Measurements from ENCODE around the gene CISD3. TPM values are rescaled to one million over a fixed set of nuclear protein-coding genes. Genes with fewer than 3 reads are reported as not detected.

Gene CISD3
- total RNA-seq, 1 experiment from 2014 or later = 6.6 TPM

DNA sequence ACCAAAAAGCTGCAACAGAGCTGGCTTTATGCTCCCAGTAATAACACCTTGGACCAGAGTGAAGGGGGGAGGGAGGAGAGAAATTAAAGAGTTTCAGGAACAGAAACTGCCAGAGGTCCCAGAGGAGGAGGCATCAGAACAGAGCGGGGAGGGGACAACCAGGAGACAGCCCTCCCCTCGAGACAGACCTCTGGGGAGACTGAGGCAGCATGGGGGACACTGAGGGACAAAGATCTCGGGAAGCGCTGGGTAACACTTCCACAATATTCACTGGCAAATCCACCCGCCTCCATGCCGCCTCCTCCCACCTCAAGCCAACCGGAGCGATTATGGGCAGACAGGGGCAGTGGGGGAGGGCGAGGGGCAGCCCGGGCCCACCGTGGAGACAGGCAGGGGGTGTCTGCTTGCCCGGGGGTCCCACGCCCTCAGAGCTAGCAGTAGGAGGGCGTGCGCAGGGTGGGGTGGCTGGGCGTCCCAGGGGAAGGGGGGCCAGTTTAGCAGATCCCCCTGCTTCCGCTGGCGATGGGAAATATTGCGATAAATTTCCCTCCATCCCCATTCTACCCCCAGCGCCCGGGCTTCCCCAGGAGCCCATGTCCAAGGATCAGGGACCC is 16.8 kb downstream of the CISD3 start:
- no peaks in the 10 kb centered on the region for H3K9me3 ChIP-seq (ENCODE audit: low read depth, low read length, poor library complexity, severe bottlenecking)
- peak overlapping the region; percentile 81 for H3K27ac ChIP-seq (ENCODE audit: low read depth, low read length, poor library complexity, severe bottlenecking)
- no peak for DNase-seq (ENCODE audit: low spot score)
- ChIA-PET CTCF (interaction anchor here (1.2 kb wide), 1 partner anchor 12 kb away, joined by 3 read pairs; no protein-coding TSS in a partner anchor), POLR2A (ENCODE audit: low non-redundant PET) (no interaction called here)
- TF ChIP-seq, protein P1, sequence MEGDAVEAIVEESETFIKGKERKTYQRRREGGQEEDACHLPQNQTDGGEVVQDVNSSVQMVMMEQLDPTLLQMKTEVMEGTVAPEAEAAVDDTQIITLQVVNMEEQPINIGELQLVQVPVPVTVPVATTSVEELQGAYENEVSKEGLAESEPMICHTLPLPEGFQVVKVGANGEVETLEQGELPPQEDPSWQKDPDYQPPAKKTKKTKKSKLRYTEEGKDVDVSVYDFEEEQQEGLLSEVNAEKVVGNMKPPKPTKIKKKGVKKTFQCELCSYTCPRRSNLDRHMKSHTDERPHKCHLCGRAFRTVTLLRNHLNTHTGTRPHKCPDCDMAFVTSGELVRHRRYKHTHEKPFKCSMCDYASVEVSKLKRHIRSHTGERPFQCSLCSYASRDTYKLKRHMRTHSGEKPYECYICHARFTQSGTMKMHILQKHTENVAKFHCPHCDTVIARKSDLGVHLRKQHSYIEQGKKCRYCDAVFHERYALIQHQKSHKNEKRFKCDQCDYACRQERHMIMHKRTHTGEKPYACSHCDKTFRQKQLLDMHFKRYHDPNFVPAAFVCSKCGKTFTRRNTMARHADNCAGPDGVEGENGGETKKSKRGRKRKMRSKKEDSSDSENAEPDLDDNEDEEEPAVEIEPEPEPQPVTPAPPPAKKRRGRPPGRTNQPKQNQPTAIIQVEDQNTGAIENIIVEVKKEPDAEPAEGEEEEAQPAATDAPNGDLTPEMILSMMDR (conservative IDR thresholded peaks at IDR 0.05; ENCODE audit: low read depth, low read length) = no peak
- no peak for TF ChIP-seq EZH2 (IDR thresholded peaks at IDR 0.05; ENCODE audit: borderline replicate concordance, low read depth, low read length, poor library complexity, severe bottlenecking)
- H3K4me1 ChIP-seq (ENCODE audit: insufficient read depth, low read length, poor library complexity, severe bottlenecking) = peaks cover 33% of the 10 kb centered on the region
- peak overlapping the region; percentile 86 for H3K4me3 ChIP-seq (ENCODE audit: low read depth, low read length, poor library complexity, severe bottlenecking)
- BruUV-seq (replicated peaks) = no TSS peak
- H3K36me3 ChIP-seq (ENCODE audit: insufficient read depth, low read length, poor library complexity, severe bottlenecking) = no peaks in the 10 kb centered on the region
- intact Hi-C loops (cut with micrococcal nuclease; ENCODE audit: unreplicated experiment) = no loop called here
- H3K27me3 ChIP-seq (replicated peaks; ENCODE audit: insufficient read depth, low read depth, low read length, poor library complexity) = no peaks in the 10 kb centered on the region

DNA sequence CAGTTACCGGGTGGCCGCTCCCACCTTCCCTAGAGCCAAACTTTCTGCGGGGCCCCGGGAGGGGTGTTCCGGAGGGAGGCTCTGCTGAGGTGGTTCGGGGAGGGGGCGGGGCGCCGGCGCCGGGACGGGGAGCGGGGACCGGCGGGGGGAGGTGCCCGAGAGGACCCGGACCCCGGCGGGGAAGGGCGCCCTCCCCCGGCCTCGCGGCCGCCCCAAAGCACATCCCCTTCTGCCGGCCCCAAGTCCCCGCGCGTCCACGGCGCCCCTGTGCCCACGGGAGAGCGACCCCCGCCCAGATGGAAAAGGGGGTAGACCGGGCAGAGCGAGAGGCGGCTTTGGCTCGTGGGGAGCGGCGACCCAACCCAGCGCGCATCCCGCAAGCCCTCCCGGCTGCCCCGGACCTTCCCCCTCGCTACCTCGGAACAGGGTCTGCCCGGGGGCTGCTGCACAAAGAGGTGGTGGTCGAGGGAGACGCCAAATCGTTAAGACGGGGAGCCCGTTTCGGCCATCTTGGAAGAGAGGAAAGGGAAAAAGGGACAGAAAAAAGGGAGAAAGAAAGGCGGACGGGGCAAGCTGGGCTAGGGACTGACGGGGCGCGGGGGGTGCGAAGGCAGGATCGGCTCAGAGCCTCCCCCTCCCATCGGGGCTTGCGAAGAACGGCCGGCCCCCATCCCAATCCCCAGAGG is 17.5 kb downstream of the CISD3 start:
- H3K27ac ChIP-seq (ENCODE audit: low read depth, low read length, poor library complexity, severe bottlenecking) = peak overlapping the region; percentile 81
- no peaks in the 10 kb centered on the region for H3K9me3 ChIP-seq (ENCODE audit: low read depth, low read length, poor library complexity, severe bottlenecking)
- no peak for TF ChIP-seq EZH2 (IDR thresholded peaks at IDR 0.05; ENCODE audit: borderline replicate concordance, low read depth, low read length, poor library complexity, severe bottlenecking)
- TF ChIP-seq, protein P1 (conservative IDR thresholded peaks at IDR 0.05; ENCODE audit: low read depth, low read length) = no peak
- peaks cover 28% of the 10 kb centered on the region for H3K4me1 ChIP-seq (ENCODE audit: insufficient read depth, low read length, poor library complexity, severe bottlenecking)
- peak; percentile 37 for DNase-seq (ENCODE audit: low spot score)
- ChIA-PET POLR2A (ENCODE audit: low non-redundant PET) (no interaction called here), CTCF (no interaction called here)
- BruUV-seq (replicated peaks) = no TSS peak
- H3K27me3 ChIP-seq (replicated peaks; ENCODE audit: insufficient read depth, low read depth, low read length, poor library complexity) = no peaks in the 10 kb centered on the region
- no peaks in the 10 kb centered on the region for H3K36me3 ChIP-seq (ENCODE audit: insufficient read depth, low read length, poor library complexity, severe bottlenecking)
- peak overlapping the region; percentile 86 for H3K4me3 ChIP-seq (ENCODE audit: low read depth, low read length, poor library complexity, severe bottlenecking)
- intact Hi-C loops (cut with micrococcal nuclease; ENCODE audit: unreplicated experiment) = no loop called here

DNA sequence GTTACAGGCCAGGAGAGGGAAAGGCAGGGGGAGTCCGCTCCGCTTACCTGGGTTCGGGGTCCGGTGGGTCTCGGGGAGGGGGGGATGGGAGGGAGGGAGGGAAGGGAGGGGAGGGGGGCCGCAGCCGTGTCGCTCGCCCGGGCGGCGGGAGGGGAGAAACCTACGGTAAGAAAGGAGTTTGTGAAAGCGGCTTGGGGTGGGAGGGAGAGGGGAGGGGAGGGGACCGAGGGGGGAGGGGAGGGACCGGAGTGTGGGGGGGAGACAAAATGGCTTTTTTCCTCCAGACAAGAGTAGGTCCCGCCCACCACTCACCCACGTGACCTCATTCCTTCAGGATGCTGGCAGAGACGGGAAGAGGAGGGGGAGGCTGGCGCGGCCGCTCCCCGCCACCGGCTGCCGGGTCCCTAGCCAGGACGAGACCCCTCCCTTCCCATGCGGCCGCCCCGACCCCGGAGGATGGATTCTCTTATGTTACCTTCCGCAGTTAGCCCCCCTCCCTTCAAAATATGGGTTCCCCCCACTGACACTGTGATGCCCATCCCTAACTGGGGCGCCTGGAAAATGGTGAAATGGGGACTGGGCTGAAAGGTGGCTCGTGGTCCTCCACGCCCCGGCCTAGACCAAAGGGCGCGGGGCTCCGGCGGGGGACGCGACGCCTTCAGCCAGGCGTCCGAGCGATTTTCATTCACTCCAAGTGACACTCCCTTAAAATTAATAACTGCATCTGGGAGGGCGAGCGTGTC is 18.2 kb downstream of the CISD3 start, which contains the start of gene PCGF2:
TSS of gene PCGF2 (minus strand) at position 188 of the 743 bp plus-strand sequence. CDS start 7,934 bp downstream, outside the sequence.
- DNase-seq (ENCODE audit: low spot score) = peak; percentile 90
- Histone ChIP-seq H3K27ac (ENCODE audit: low read depth, low read length, poor library complexity, severe bottlenecking) (peak within 1 kb of the TSS; percentile 81), H3K9me3 (ENCODE audit: low read depth, low read length, poor library complexity, severe bottlenecking) (no peaks in the 10 kb centered on the region), H3K4me1 (ENCODE audit: insufficient read depth, low read length, poor library complexity, severe bottlenecking) (peaks cover 28% of the 10 kb centered on the region), H3K36me3 (ENCODE audit: insufficient read depth, low read length, poor library complexity, severe bottlenecking) (no peaks in the 10 kb centered on the region), H3K27me3 (replicated peaks; ENCODE audit: insufficient read depth, low read depth, low read length, poor library complexity) (no peaks in the 10 kb centered on the region), H3K4me3 (ENCODE audit: low read depth, low read length, poor library complexity, severe bottlenecking) (peak within 1 kb of the TSS; percentile 86)
- BruUV-seq (replicated peaks) = no TSS peak
- POLR2A ChIA-PET (ENCODE audit: low non-redundant PET) = no interaction called here
- intact Hi-C loops (cut with micrococcal nuclease; ENCODE audit: unreplicated experiment) = no loop called here
- CTCF ChIA-PET = no interaction called here
- no peak for TF ChIP-seq EZH2 (IDR thresholded peaks at IDR 0.05; ENCODE audit: borderline replicate concordance, low read depth, low read length, poor library complexity, severe bottlenecking)
- TF ChIP-seq, protein P1 (conservative IDR thresholded peaks at IDR 0.05; ENCODE audit: low read depth, low read length) = no peak

Data from A673 (cell line).